HepG2 (cell line): ENCODE data around the gene MACROD2. TPM values are rescaled to one million over a fixed set of nuclear protein-coding genes. Genes with fewer than 3 reads are reported as not detected.

ENCODE experiments used
- ATAC-seq: fragments of 200-7000 bp; cut with Tn5 transposase; 3 replicates; pipeline ENCODE4 v1.9.1; 2020; ENCODE audit warnings: mild to moderate bottlenecking, moderate library complexity
- BruUV-seq: library from RNA; stranded (reverse); fragments of 400-500 nt; replicated peaks from 2 replicates; lab custom pipeline; 2021; lab: Mats Ljungman, UMichigan
- CTCF ChIA-PET: fragments of 300-600 bp; formaldehyde crosslinking; extraction: SDS; loops from one replicate; lab custom pipeline; 2021; ENCODE audit warnings: low total read pairs, inconsistent platforms, low intra/inter-chr PET ratio; lab: Yijun Ruan, JAX
- POLR2A ChIA-PET: fragments of 350-600 bp; sonication (Branson Sonifier 250); formaldehyde crosslinking; loops from one replicate; lab custom pipeline; 2020; ENCODE audit warnings: antibody characterized with exemption, inconsistent platforms; lab: Yijun Ruan, JAX
- DNase-seq: peaks from one replicate; pipeline ENCODE4 v3.0.0-alpha.2; 2015; ENCODE audit warnings: low spot score
- FAIRE-seq: peaks from 3 replicates; lab custom pipeline; 2011; peaks lifted over from hg19 to GRCh38; lab: Jason Lieb, UNC
- H2AFZ ChIP-seq: one replicate; pipeline ENCODE4 v1.6.1; 2011; ENCODE audit warnings: low read length, inconsistent platforms
- H3K27ac ChIP-seq: fragments of 300-600 bp; 3 replicates; pipeline ENCODE4 v1.8.0; 2011; ENCODE audit warnings: mixed run types, mild to moderate bottlenecking, mixed read lengths, low read length, inconsistent platforms; ENCODE audit not compliant: insufficient read depth; ENCODE audit errors: extremely low read length
- H3K27me3 ChIP-seq, 2 experiments: fragments of 200-600 bp in 1 of 2; 2 replicates in 1 of 2; 3 replicates in 1 of 2; pipeline versions ENCODE4 v1.6.0 to v1.8.0; 2011; ENCODE audit warnings: low read length in 2 of 2, mild to moderate bottlenecking in 2 of 2, moderate library complexity in 2 of 2, inconsistent platforms in 1 of 2; ENCODE audit not compliant: insufficient read depth in 2 of 2, control insufficient read depth in 1 of 2
- H3K36me3 ChIP-seq, 2 experiments: fragments of 200-600 bp in 1 of 2; replicated peaks in 1 of 2; 2 replicates in 1 of 2; 3 replicates in 1 of 2; pipeline versions ENCODE4 v1.5.1 to v1.8.0; 2011; ENCODE audit warnings: low read length in 2 of 2, inconsistent platforms in 1 of 2; ENCODE audit not compliant: insufficient read depth in 2 of 2, control insufficient read depth in 1 of 2
- H3K4me1 ChIP-seq: 2 replicates; pipeline ENCODE4 v1.5.1; 2012; ENCODE audit warnings: low read length, inconsistent platforms; ENCODE audit not compliant: insufficient read depth
- H3K4me2 ChIP-seq: 2 replicates; pipeline ENCODE4 v1.6.0; 2011; ENCODE audit warnings: low read depth, low read length, inconsistent platforms
- H3K4me3 ChIP-seq, 3 experiments: fragments of 200-600 bp in 1 of 3; sonication (generic), shearing (Covaris generic) in 1 of 3; replicated peaks in 1 of 3; 2 replicates each; pipeline ENCODE4 v1.5.1; 2011 to 2016; ENCODE audit warnings: low read length in 3 of 3, inconsistent platforms in 2 of 3, low read depth in 2 of 3, mild to moderate bottlenecking in 2 of 3, control low read depth in 1 of 3, mixed read lengths in 1 of 3; ENCODE audit not compliant: insufficient read depth in 1 of 3
- H3K79me2 ChIP-seq: one replicate; pipeline ENCODE4 v1.6.1; 2011; ENCODE audit warnings: low read length, inconsistent platforms; ENCODE audit not compliant: insufficient read depth
- H3K9ac ChIP-seq: 2 replicates; pipeline ENCODE4 v1.6.0; 2011; ENCODE audit warnings: mild to moderate bottlenecking, low read depth, low read length, inconsistent platforms; ENCODE audit not compliant: insufficient read depth
- H3K9me3 ChIP-seq: 2 replicates; pipeline ENCODE4 v1.5.1; 2012; ENCODE audit warnings: mild to moderate bottlenecking, low read length
- H4K20me1 ChIP-seq: 2 replicates; pipeline ENCODE4 v1.6.0; 2011; ENCODE audit warnings: inconsistent platforms, mild to moderate bottlenecking, low read length, moderate library complexity; ENCODE audit not compliant: insufficient read depth
- ARHGAP35 ChIP-seq: sonication (generic); formaldehyde crosslinking; IDR thresholded peaks from 2 replicates; pipeline ENCODE4 v1.9.0; 2022; ENCODE audit warnings: mild to moderate bottlenecking, inconsistent platforms, moderate library complexity, missing genetic modification reagents, borderline replicate concordance
- ATM ChIP-seq: fragments of 450-650 bp; IDR thresholded peaks from 2 replicates; pipeline ENCODE4 v1.7.1; 2017; ENCODE audit warnings: mild to moderate bottlenecking, borderline replicate concordance
- FOXK2 ChIP-seq: fragments of 450-650 bp; IDR thresholded peaks from 2 replicates; pipeline ENCODE4 v1.6.1; 2016
- HNF4G ChIP-seq, 2 experiments: sonication (generic) in 1 of 2; formaldehyde crosslinking in 1 of 2; IDR thresholded peaks; 2 replicates each; pipeline versions ENCODE4 v1.4.0 to v1.6.1; 2011 to 2020; ENCODE audit warnings: borderline replicate concordance in 2 of 2, low read depth in 2 of 2, mild to moderate bottlenecking in 2 of 2, low read length in 1 of 2, missing genetic modification reagents in 1 of 2, moderate library complexity in 1 of 2
- IRF2 ChIP-seq: IDR thresholded peaks from 2 replicates; pipeline ENCODE4 v1.6.1; 2018; ENCODE audit warnings: missing genetic modification reagents, missing compliant biosample characterization
- MED1 ChIP-seq: sonication (generic); formaldehyde crosslinking; IDR thresholded peaks from 2 replicates; pipeline ENCODE4 v1.4.0; 2020; ENCODE audit warnings: missing genetic modification reagents
- NCOA1 ChIP-seq: sonication (generic); formaldehyde crosslinking; IDR thresholded peaks from 2 replicates; pipeline ENCODE4 v1.9.0; 2021; ENCODE audit warnings: missing genetic modification reagents
- NFIC ChIP-seq: IDR thresholded peaks from 2 replicates; pipeline ENCODE4 v1.6.1; 2012; ENCODE audit warnings: mild to moderate bottlenecking, low read length, inconsistent platforms
- SIX4 ChIP-seq: sonication (generic); formaldehyde crosslinking; IDR thresholded peaks from 2 replicates; pipeline ENCODE4 v1.4.0; 2020; ENCODE audit warnings: missing genetic modification reagents
- SMAD1 ChIP-seq: sonication (generic); formaldehyde crosslinking; IDR thresholded peaks from 2 replicates; pipeline ENCODE4 v1.4.0; 2020; ENCODE audit warnings: missing genetic modification reagents, low read depth, mild to moderate bottlenecking, borderline replicate concordance
- SMARCE1 ChIP-seq: fragments of 450-650 bp; IDR thresholded peaks from 2 replicates; pipeline ENCODE4 v1.6.1; 2017; ENCODE audit warnings: borderline replicate concordance
- ZC3H13 ChIP-seq: sonication (generic); formaldehyde crosslinking; IDR thresholded peaks from 2 replicates; pipeline ENCODE4 v1.8.1; 2023; ENCODE audit warnings: mild to moderate bottlenecking, missing genetic modification reagents, moderate library complexity
- ZNF121 ChIP-seq: sonication (generic); formaldehyde crosslinking; IDR thresholded peaks from 2 replicates; pipeline ENCODE4 v1.5.0; 2020; ENCODE audit warnings: mild to moderate bottlenecking, missing genetic modification reagents
- ZNF430 ChIP-seq: sonication (generic); formaldehyde crosslinking; IDR thresholded peaks from 2 replicates; pipeline ENCODE4 v1.9.0; 2021; ENCODE audit warnings: mild to moderate bottlenecking, missing genetic modification reagents
- ZNF713 ChIP-seq: sonication (generic); formaldehyde crosslinking; IDR thresholded peaks from 2 replicates; pipeline ENCODE4 v1.4.0; 2020; ENCODE audit warnings: mild to moderate bottlenecking, missing genetic modification reagents
- ZNF879 ChIP-seq: sonication (generic); formaldehyde crosslinking; IDR thresholded peaks from 2 replicates; pipeline ENCODE4 v1.8.1; 2023; ENCODE audit warnings: missing genetic modification reagents
- ZSCAN9 ChIP-seq: IDR thresholded peaks from 2 replicates; pipeline ENCODE4 v1.6.1; 2016; ENCODE audit warnings: borderline replicate concordance
- in situ Hi-C: cut with HindIII; loops from 2 replicates; pipeline ENCODE4 v1.10.0; 2017; ENCODE audit warnings: low pct_unique_long_range_greater_than_20kb; ENCODE audit not compliant: extremely low pct_ligation_motif_present
- intact Hi-C: fragments of 100-400 bp; cut with micrococcal nuclease; formaldehyde crosslinking; loops from one replicate; pipeline ENCODE4 v1.10.0; 2022; ENCODE audit not compliant: unreplicated experiment
- polyA plus RNA-seq, 8 experiments: library from polyadenylated mRNA; depleted of rRNA in 3 of 8; stranded (reverse) in 7 of 8; unstranded in 1 of 8; fragments of >200 nt; fragmentation: Illumina TruSeq in 4 of 8; extraction: Trizol in 4 of 8; gene quantifications; 2 replicates each; pipeline versions ENCODE4 v1.2.1 to v1.2.3, GENCODE V29; 2011 to 2016; ENCODE audit warnings: low read depth in 4 of 8, missing spikeins in 1 of 8, mixed read lengths in 1 of 8; ENCODE audit not compliant: insufficient read depth in 1 of 8
- total RNA-seq, 5 experiments: library from RNA; depleted of rRNA; stranded (reverse); fragments of >200 nt; fragmentation: Illumina TruSeq; extraction: Trizol; gene quantifications; 2 replicates each; pipeline ENCODE4 v1.2.3, GENCODE V29; 2016; ENCODE audit warnings: low read depth in 1 of 5
- TF ChIP-seq, protein P1 (sequence below): sonication (generic); formaldehyde crosslinking; IDR thresholded peaks from 2 replicates; pipeline ENCODE4 v1.4.0; 2020; ENCODE audit warnings: mild to moderate bottlenecking, low read depth, missing genetic modification reagents
- TF ChIP-seq, protein P2 (sequence below): sonication (generic); formaldehyde crosslinking; IDR thresholded peaks from 2 replicates; pipeline ENCODE4 v1.4.0; 2020; ENCODE audit warnings: mild to moderate bottlenecking, missing genetic modification reagents
- TF ChIP-seq, protein P3 (sequence below): sonication (generic); formaldehyde crosslinking; IDR thresholded peaks from 2 replicates; pipeline ENCODE4 v1.8.0; 2022; ENCODE audit warnings: mild to moderate bottlenecking, missing genetic modification reagents, moderate library complexity

MACROD2 gene
- total and polyA plus RNA-seq, 2 of the 13 experiments (the other 11 are each of a cell fraction or from before 2014, with no cell fraction given) = 0.13 to 0.51 TPM

DNA sequence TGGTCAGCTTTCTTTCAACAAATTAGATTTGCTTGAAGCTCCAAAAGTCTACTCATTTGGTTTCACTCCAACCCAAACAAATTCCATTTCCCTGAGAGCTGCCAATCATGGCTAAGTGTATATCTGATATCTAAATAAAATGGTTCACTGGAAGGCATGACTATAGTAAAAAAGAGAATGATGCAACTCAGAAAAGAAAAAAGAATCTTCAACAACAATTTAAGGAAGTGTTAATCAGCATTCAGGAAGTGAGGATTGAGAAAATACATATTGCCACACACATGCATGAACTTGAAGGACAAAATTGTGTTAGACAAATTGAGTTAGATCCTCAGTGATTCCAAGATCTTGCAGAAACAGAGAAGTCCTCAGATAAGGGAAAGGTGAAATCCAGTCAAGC, 1315.0 kb downstream of the MACROD2 start:
- no peak for FAIRE-seq
- CTCF ChIA-PET = no interaction called here
- no peak for DNase-seq

More for the DNA sequence above, 1315.0 kb downstream of the MACROD2 start:
- H3K4me2 ChIP-seq = no peak overlapping the region
- no peaks in the 10 kb centered on the region for H4K20me1 ChIP-seq
- POLR2A ChIA-PET = no interaction called here
- H3K79me2 ChIP-seq = no peaks in the 10 kb centered on the region
- TF ChIP-seq SMARCE1 (no peak), NFIC (no peak), ARHGAP35 (CRISPR knock-in tag) (no peak), IRF2 (CRISPR knock-in tag) (no peak), ZNF879 (CRISPR knock-in tag) (no peak), ZNF713 (CRISPR knock-in tag) (no peak), ZNF430 (no peak), SMAD1 (CRISPR knock-in tag) (no peak), ZNF121 (CRISPR knock-in tag) (no peak), HNF4G (IDR thresholded peaks at IDR 0.05; ENCODE audit: borderline replicate concordance, low read depth, low read length) (no peak), HNF4G (CRISPR knock-in tag; IDR thresholded peaks at IDR 0.05; ENCODE audit: borderline replicate concordance, low read depth) (no peak), FOXK2 (no peak), ATM (no peak), MED1 (no peak), ZC3H13 (CRISPR knock-in tag) (no peak), SIX4 (CRISPR knock-in tag) (no peak), NCOA1 (no peak), ZSCAN9 (CRISPR knock-in tag) (no peak)
- TF ChIP-seq, protein P1, sequence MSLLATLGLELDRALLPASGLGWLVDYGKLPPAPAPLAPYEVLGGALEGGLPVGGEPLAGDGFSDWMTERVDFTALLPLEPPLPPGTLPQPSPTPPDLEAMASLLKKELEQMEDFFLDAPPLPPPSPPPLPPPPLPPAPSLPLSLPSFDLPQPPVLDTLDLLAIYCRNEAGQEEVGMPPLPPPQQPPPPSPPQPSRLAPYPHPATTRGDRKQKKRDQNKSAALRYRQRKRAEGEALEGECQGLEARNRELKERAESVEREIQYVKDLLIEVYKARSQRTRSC (CRISPR knock-in tag) = no peak
- TF ChIP-seq, protein P2, sequence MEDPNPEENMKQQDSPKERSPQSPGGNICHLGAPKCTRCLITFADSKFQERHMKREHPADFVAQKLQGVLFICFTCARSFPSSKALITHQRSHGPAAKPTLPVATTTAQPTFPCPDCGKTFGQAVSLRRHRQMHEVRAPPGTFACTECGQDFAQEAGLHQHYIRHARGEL (CRISPR knock-in tag) = no peak
- TF ChIP-seq, protein P3, sequence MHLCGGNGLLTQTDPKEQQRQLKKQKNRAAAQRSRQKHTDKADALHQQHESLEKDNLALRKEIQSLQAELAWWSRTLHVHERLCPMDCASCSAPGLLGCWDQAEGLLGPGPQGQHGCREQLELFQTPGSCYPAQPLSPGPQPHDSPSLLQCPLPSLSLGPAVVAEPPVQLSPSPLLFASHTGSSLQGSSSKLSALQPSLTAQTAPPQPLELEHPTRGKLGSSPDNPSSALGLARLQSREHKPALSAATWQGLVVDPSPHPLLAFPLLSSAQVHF (CRISPR knock-in tag) = no peak
- no peaks in the 10 kb centered on the region for H3K27me3 ChIP-seq
- peaks cover 69% of the 10 kb centered on the region for H3K9me3 ChIP-seq
- ATAC-seq = no peak
- BruUV-seq = no TSS peak
- no peaks in the 10 kb centered on the region for H3K36me3 ChIP-seq
- intact Hi-C loops (no loop called here), in situ Hi-C loops (no loop called here)
- no peak overlapping the region for H3K4me3 ChIP-seq
- H3K27ac ChIP-seq = no peak overlapping the region
- no peak overlapping the region for H3K9ac ChIP-seq
- no peak overlapping the region for H2AFZ ChIP-seq
- H3K4me1 ChIP-seq = no peaks in the 10 kb centered on the region
